ENCODE measurements around the gene TGIF1. TPM values are rescaled to one million over a fixed set of nuclear protein-coding genes. Genes with fewer than 3 reads are reported as not detected.

The TGIF1 gene
- total and polyA plus RNA-seq, 2 of the 4 experiments (the other 2 are of a cell fraction) = 62.1 to 118 TPM

DNA sequence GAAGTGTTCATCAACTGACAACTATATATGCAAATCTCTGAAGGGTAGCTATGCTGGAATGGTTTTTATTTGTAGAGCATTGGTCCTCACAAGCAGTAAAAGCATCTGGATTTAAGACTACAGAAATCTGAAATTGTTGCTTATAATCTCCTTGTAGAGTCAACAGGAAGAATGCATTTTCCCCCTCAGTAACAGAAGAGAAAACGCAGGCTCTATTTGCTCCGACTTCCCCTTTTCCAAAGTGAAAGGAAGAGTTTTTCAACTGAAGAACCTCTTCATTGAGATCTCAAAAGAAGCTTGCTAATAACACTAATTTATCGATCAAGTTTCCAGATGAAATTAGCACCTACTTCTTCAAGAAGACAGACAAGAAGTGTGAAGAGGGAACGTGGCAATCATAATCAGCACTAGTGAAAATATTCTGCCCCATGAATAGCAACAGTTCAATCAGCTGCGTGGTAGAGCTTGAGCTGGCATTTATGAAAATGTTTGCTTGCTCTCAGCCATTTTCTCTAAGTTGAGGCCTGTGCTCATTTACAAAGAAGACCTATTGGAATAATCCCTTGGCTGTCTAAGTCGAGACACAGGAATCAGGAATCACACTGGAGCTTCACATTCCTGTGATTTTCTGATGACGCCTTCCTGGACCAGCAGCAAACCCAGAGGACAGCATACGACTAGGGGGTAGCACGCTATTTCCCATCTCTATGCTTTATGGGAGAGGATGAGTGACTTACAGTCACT is 43.7 kb downstream of the TGIF1 start:
- no peak overlapping the region for H4K8ac ChIP-seq (ENCODE audit: low read depth in 2 of 2, low read length in 2 of 2)
- H3K18ac ChIP-seq (ENCODE audit: low read depth, low read length) = no peak overlapping the region
- no peaks in the 10 kb centered on the region for H3K79me1 ChIP-seq (ENCODE audit: low read depth in 1 of 2, low read length in 2 of 2)
- H3K36me3 ChIP-seq (ENCODE audit: control insufficient read depth, insufficient read depth, low read length) = no peaks in the 10 kb centered on the region
- H2BK120ac ChIP-seq (ENCODE audit: low read depth, low read length) = no peak overlapping the region
- no peak overlapping the region for H2BK5ac ChIP-seq (ENCODE audit: low read depth, low read length, poor library complexity, severe bottlenecking)
- ATAC-seq (ENCODE audit: low read depth) (no peak), DNase-seq (no peak)
- H4K91ac ChIP-seq (ENCODE audit: insufficient read depth, low read depth, low read length) = no peak overlapping the region
- in situ Hi-C loops (cut with MboI; ENCODE audit: low sequenced_read_pairs) (no loop called here), intact Hi-C loops (cut with micrococcal nuclease) (no loop called here), dilution Hi-C loops (cut with HindIII; ENCODE audit: low sequenced_read_pairs, unreplicated experiment) (no loop called here)
- H3K56ac ChIP-seq (ENCODE audit: extremely low read depth, insufficient read depth, low read length) = no peak overlapping the region
- H3K9me3 ChIP-seq (ENCODE audit: control insufficient read depth, insufficient read depth, low read length) = no peaks in the 10 kb centered on the region
- no TSS peak for BruUV-seq (replicated peaks)
- H2BK15ac ChIP-seq (ENCODE audit: low read depth, low read length) = no peak overlapping the region
- no peak overlapping the region for H2AK5ac ChIP-seq (ENCODE audit: low read depth, low read length)
- H2BK20ac ChIP-seq (ENCODE audit: low read depth, low read length) = no peak overlapping the region
- POLR2A ChIA-PET (ENCODE audit: unreplicated experiment) = no interaction called here
- no peak overlapping the region for H3K9ac ChIP-seq (ENCODE audit: low read depth, low read length)
- TF ChIP-seq MAZ (IDR thresholded peaks at IDR 0.05; ENCODE audit: borderline replicate concordance, low read depth, low read length) (no peak), CEBPB (IDR thresholded peaks at IDR 0.05; ENCODE audit: low read depth, low read length) (no peak), BHLHE40 (IDR thresholded peaks at IDR 0.05; ENCODE audit: low read depth, low read length) (no peak), SMC3 (IDR thresholded peaks at IDR 0.05; ENCODE audit: low read depth, low read length) (no peak), FOS (IDR thresholded peaks at IDR 0.05; ENCODE audit: low read depth, low read length) (no peak), RCOR1 (IDR thresholded peaks at IDR 0.05; ENCODE audit: insufficient replicate concordance, low read length) (no peak), NFE2L2 (IDR thresholded peaks at IDR 0.05; ENCODE audit: low read depth, low read length) (no peak), MAFK (IDR thresholded peaks at IDR 0.05; ENCODE audit: low read depth, low read length) (no peak), RAD21 (IDR thresholded peaks at IDR 0.05; ENCODE audit: low read length) (no peak), RFX5 (IDR thresholded peaks at IDR 0.05; ENCODE audit: low read depth, low read length) (no peak), POLR2A (IDR thresholded peaks at IDR 0.05; ENCODE audit: low read depth, low read length) (no peak), CHD1 (IDR thresholded peaks at IDR 0.05; ENCODE audit: low read depth, low read length) (no peak), MXI1 (IDR thresholded peaks at IDR 0.05; ENCODE audit: borderline replicate concordance, low read depth, low read length) (no peak)
- TF ChIP-seq, protein P1, sequence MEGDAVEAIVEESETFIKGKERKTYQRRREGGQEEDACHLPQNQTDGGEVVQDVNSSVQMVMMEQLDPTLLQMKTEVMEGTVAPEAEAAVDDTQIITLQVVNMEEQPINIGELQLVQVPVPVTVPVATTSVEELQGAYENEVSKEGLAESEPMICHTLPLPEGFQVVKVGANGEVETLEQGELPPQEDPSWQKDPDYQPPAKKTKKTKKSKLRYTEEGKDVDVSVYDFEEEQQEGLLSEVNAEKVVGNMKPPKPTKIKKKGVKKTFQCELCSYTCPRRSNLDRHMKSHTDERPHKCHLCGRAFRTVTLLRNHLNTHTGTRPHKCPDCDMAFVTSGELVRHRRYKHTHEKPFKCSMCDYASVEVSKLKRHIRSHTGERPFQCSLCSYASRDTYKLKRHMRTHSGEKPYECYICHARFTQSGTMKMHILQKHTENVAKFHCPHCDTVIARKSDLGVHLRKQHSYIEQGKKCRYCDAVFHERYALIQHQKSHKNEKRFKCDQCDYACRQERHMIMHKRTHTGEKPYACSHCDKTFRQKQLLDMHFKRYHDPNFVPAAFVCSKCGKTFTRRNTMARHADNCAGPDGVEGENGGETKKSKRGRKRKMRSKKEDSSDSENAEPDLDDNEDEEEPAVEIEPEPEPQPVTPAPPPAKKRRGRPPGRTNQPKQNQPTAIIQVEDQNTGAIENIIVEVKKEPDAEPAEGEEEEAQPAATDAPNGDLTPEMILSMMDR (conservative IDR thresholded peaks at IDR 0.05; ENCODE audit: low read depth, low read length) = no peak
- TF ChIP-seq, protein P2, sequence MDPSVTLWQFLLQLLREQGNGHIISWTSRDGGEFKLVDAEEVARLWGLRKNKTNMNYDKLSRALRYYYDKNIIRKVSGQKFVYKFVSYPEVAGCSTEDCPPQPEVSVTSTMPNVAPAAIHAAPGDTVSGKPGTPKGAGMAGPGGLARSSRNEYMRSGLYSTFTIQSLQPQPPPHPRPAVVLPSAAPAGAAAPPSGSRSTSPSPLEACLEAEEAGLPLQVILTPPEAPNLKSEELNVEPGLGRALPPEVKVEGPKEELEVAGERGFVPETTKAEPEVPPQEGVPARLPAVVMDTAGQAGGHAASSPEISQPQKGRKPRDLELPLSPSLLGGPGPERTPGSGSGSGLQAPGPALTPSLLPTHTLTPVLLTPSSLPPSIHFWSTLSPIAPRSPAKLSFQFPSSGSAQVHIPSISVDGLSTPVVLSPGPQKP (IDR thresholded peaks at IDR 0.05; ENCODE audit: borderline replicate concordance, low read depth, low read length) = no peak
- TF ChIP-seq, protein P3, sequence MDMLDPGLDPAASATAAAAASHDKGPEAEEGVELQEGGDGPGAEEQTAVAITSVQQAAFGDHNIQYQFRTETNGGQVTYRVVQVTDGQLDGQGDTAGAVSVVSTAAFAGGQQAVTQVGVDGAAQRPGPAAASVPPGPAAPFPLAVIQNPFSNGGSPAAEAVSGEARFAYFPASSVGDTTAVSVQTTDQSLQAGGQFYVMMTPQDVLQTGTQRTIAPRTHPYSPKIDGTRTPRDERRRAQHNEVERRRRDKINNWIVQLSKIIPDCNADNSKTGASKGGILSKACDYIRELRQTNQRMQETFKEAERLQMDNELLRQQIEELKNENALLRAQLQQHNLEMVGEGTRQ (IDR thresholded peaks at IDR 0.05; ENCODE audit: low read depth, low read length) = no peak
- H3K4ac ChIP-seq (ENCODE audit: low read depth, low read length) = no peak overlapping the region
- no peak overlapping the region for H3K14ac ChIP-seq (replicated peaks; ENCODE audit: low read depth, low read length)
- no peak overlapping the region for H2AK9ac ChIP-seq (replicated peaks; ENCODE audit: low read depth, low read length, poor library complexity)
- H3K4me3 ChIP-seq (ENCODE audit: insufficient read depth, low read depth, low read length) = no peak overlapping the region
- H4K5ac ChIP-seq (ENCODE audit: low read depth, low read length) = no peak overlapping the region
- no peaks in the 10 kb centered on the region for H4K20me1 ChIP-seq (ENCODE audit: insufficient read depth, low read length)
- 100% methylated on average over 1 of the region's 9 CpGs; no CpG with 5 or more reads in 1 of the 2 experiments for WGBS, 2 experiments (ENCODE audit: extremely low coverage in 2 of 2, insufficient read length in 1 of 2)
- H3K9me1 ChIP-seq (ENCODE audit: insufficient read depth, low read length) = no peaks in the 10 kb centered on the region
- no peaks in the 10 kb centered on the region for H3K4me1 ChIP-seq (ENCODE audit: control insufficient read depth, insufficient read depth, low read length)
- H3K23ac ChIP-seq (ENCODE audit: low read depth, low read length) = no peak overlapping the region
- H3K4me2 ChIP-seq (ENCODE audit: low read depth, low read length) = no peak overlapping the region; the same call in 1 of the 2 replicates
- CTCF ChIA-PET = interaction anchor here (1.0 kb wide), 1 partner anchor 11 kb away, joined by 3 read pairs; no protein-coding TSS in a partner anchor
- H3K27me3 ChIP-seq (ENCODE audit: control insufficient read depth, insufficient read depth, low read length) = 0 out of 2 replicates have a peak, but pooled peaks cover 4% of the 10 kb centered on the region
- no peak overlapping the region for H3K27ac ChIP-seq (ENCODE audit: insufficient read depth, low read length)
- no peak overlapping the region for H2AFZ ChIP-seq (replicated peaks; ENCODE audit: low read length, poor library complexity)

All from IMR-90 (cell line).